ENCODE data around the gene TMEM79. TPM values are rescaled to one million over a fixed set of nuclear protein-coding genes. Genes with fewer than 3 reads are reported as not detected.
"Not testable (repeated sequence)": the region's sequence is repeated elsewhere in the genome, so short reads cannot be mapped to it uniquely, and the experiment has no call there.

Gene TMEM79
- polyA plus RNA-seq, 1 donor, result 4.3 TPM

- no peak for DNase-seq (ENCODE audit: low read depth)
These were observed 24.0 kb downstream of the TMEM79 start for GRCh38 chr1:156308078-156308477.

GRCh38 chr1:156310962-156311361, 26.8 kb downstream of the TMEM79 start:
- DNase-seq (ENCODE audit: low read depth), result no peak

- DNase-seq (ENCODE audit: low read depth), result no peak
These were observed 32.8 kb downstream of the TMEM79 start for GRCh38 chr1:156316909-156317308.

GRCh38 chr1:156319664-156320063, 35.5 kb downstream of the TMEM79 start:
- DNase-seq (ENCODE audit: low read depth), result no peak

- no peak for DNase-seq (ENCODE audit: low read depth)
These were observed 36.4 kb downstream of the TMEM79 start for GRCh38 chr1:156320560-156320959.

- not testable (repeated sequence) for DNase-seq (ENCODE audit: low read depth)
These were observed 39.1 kb downstream of the TMEM79 start for GRCh38 chr1:156323179-156323578.

GRCh38 chr1:156336242-156336641, 52.1 kb downstream of the TMEM79 start:
- DNase-seq (ENCODE audit: low read depth), result no peak

- DNase-seq (ENCODE audit: low read depth), result no peak
These were observed 53.1 kb downstream of the TMEM79 start for GRCh38 chr1:156337052-156337887.

- no peak for DNase-seq (ENCODE audit: low read depth)
These were observed 53.7 kb downstream of the TMEM79 start for GRCh38 chr1:156337888-156338179.

- peak; percentile 99 for DNase-seq (ENCODE audit: low read depth)
These were observed 54.3 kb downstream of the TMEM79 start, which contains the start of the genes CCT3 and TSACC for GRCh38 chr1:156338180-156338976. Gene CCT3 (minus strand): TSS chr1:156338292. CDS start chr1:156338184, 108 bp downstream. Gene TSACC (plus strand): TSS chr1:156338526. CDS start chr1:156339758, 1,232 bp downstream.

Other genes with a start within 250 kb of the TMEM79 start
- gene UBQLN4, start 230.5 kb upstream of the TMEM79 start, polyA plus RNA-seq (ENCODE audit: insufficient read length), result 47.5 TPM
- gene LAMTOR2, start 229.5 kb upstream of the TMEM79 start, polyA plus RNA-seq (ENCODE audit: insufficient read length), result 36.3 TPM
- gene RAB25, start 223.2 kb upstream of the TMEM79 start, polyA plus RNA-seq (ENCODE audit: insufficient read length), result not detected
- 21.8 TPM for gene MEX3A, start 201.9 kb upstream of the TMEM79 start, polyA plus RNA-seq (ENCODE audit: insufficient read length)
- 298 TPM for gene LMNA, start 169.6 kb upstream of the TMEM79 start, polyA plus RNA-seq (ENCODE audit: insufficient read length)
- gene SEMA4A, start 130.7 kb upstream of the TMEM79 start, polyA plus RNA-seq (ENCODE audit: insufficient read length), result 3.0 TPM
- 10.8 TPM for gene SLC25A44, start 90.2 kb upstream of the TMEM79 start, polyA plus RNA-seq (ENCODE audit: insufficient read length)
- 49.2 TPM for gene PMF1, start 71.3 kb upstream of the TMEM79 start, polyA plus RNA-seq (ENCODE audit: insufficient read length)
- 3.1 TPM for gene BGLAP, start 42.1 kb upstream of the TMEM79 start, polyA plus RNA-seq (ENCODE audit: insufficient read length)
- gene PAQR6, start 36.3 kb upstream of the TMEM79 start, polyA plus RNA-seq (ENCODE audit: insufficient read length), result 4.0 TPM
- gene SMG5, start 1.5 kb upstream of the TMEM79 start, polyA plus RNA-seq (ENCODE audit: insufficient read length), result 53.3 TPM
- 21.2 TPM for gene GLMP, start 11.4 kb downstream of the TMEM79 start, polyA plus RNA-seq (ENCODE audit: insufficient read length)
- not detected for gene VHLL, start 15.0 kb downstream of the TMEM79 start, polyA plus RNA-seq (ENCODE audit: insufficient read length)
- gene CCT3, start 54.0 kb downstream of the TMEM79 start, polyA plus RNA-seq (ENCODE audit: insufficient read length), result 266 TPM
- gene TSACC, start 54.2 kb downstream of the TMEM79 start, polyA plus RNA-seq (ENCODE audit: insufficient read length), result 1.5 TPM
- gene RHBG, start 84.9 kb downstream of the TMEM79 start, polyA plus RNA-seq (ENCODE audit: insufficient read length), result not detected
- gene MEF2D, start 216.4 kb downstream of the TMEM79 start, polyA plus RNA-seq (ENCODE audit: insufficient read length), result 78.6 TPM

Data from forelimb muscle (tissue), 1 donor.